Measurements from ENCODE around the gene HBEGF.

The HBEGF gene

DNA sequence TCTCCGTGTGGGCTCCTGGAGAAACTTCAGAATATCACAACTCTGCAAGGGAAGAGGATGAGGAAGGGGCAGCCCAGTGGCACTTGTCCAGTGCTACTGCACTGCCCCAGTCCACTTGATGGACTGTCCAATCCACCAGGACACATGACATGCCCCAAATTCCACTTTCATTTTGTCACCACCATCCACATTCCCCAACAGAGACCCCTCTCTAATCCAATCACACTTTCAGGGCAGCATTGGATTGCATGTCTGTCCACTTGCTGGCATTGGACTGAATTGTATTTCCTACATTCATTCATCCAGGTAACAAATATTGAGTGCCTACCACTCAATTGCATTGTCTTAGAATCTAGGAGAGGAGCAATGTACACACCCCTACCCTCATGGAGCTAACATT is 14.8 kb downstream of the HBEGF start:
- DNase-seq = no peak

DNA sequence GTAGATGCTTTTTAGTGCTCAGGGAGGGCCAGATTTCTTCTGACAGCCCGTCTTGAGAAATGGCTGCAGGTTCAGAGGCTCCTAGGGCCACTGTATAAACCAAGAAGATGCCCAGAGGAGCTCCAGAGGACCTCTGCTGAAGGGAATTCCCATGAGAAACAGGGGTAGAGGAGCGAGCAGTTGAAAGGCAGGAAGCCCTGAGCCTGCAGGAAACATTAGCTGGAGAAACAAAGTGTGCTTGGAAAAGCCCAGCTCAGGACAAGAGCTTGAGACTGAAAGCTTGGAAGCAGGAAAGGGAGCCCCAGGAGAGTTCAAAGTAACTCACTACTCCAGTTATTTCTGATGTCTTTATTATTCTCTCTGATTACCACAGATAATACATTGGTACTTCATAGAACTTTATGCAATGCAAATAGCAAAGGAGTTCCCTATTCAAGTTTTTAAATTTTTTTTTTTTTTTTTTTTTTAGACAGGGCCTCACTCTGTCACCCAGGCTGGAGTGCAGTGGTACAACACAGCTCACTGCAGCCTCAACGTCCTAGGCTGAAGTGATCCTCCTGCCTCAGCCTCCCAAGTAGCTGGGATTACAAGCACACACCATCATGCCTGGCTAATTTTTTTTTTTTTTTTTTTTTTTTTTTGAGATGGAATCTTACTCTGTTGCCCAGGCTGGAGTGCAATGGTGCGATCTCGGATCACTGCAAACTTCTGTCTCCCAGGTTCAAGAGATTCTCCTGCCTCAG is 16.5 kb downstream of the HBEGF start:
- no peak for DNase-seq

DNA sequence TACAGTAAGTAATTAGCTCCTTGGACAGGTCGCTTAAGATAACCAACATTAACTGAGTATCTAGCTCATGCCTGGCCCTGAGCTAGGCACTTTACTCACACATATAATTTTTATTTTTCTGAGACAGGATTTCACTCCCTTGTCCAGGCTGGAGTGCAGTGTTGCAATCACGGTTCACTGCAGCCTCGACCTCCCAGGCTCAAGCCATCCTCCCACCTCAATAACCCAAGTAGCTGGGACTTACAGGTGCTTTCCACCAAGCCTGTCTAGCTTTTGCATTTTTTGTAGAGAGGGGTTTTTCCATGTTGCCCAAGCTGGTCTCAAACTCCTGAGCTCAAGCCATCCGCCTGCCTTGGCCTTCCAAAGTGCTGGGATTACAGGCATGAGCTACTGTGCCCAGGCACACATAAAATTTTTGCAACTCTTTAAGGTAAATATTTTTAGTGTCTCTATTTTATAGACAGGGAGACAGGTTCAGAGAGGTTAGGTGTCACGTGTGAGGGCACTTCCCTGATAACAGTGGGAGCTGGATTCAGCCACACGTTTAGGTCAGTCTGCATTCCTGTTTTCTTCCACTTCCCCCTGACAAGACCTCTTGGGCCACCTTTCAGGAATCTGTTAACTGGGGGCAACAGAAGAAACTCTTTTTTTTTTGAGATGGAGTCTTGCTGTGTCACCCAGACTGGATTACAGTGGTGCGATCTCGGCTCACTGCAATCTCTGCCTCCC is 18.2 kb downstream of the HBEGF start:
- DNase-seq = no peak

GRCh38 chr5:140327589-140327988 is 18.8 kb downstream of the HBEGF start:
- DNase-seq = no peak

GRCh38 chr5:140325486-140325885 is 20.9 kb downstream of the HBEGF start:
- no peak for DNase-seq

DNA sequence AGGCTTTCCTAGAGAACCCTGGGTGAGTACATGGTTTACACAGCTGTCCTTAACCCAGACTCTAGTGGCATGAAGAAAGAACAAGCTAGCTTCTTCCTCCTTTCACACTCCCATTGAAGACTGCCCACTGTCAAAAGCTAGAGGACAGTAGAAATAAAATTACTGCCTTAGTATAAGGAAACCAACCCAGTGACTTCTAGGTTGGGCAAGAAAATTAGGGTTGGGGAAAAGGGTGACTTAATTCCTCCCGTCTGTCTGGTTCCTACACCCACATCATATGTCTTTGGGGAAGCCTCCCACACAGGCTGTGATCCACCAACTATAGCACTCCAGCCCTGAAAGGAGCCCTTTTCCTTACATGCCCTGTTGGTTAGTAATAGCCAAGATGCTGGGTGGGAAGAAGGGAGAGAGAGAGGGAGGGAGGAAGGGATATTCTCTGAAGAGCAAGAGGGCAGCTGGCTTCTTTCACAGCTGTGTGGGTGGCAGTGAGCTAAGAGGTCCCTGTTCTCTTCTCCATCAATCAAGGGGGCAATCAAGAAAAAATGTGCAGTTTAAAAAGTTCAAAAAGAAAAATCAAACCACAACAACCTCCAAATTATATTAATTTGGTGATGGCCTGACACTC is 21.7 kb downstream of the HBEGF start:
- DNase-seq = no peak

GRCh38 chr5:140324041-140324600 is 22.3 kb downstream of the HBEGF start:
- DNase-seq = no peak

GRCh38 chr5:140322751-140323731 is 23.4 kb downstream of the HBEGF start:
- DNase-seq = no peak

- DNase-seq = no peak
Observed at GRCh38 chr5:140321796-140322195, 24.6 kb downstream of the HBEGF start.

DNA sequence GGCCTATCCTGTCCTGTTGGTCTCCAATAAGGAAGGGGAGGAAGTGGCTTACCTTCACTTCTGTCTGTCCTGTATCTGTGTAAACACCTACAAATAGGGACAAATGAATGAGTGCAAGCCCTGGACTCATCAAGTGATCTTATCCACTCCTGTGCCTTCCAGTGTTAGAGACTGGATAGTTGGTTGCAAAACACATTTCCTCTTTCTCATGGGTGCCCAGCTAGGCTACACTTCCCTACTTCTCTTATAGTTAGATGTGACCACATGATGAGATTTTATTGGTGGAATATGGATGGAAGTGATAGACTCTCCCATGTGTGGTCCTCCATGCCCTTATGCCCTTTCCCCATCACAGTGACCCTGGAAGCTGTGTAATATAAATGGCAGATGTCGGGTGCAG is 26.6 kb downstream of the HBEGF start:
- no peak for DNase-seq

DNA sequence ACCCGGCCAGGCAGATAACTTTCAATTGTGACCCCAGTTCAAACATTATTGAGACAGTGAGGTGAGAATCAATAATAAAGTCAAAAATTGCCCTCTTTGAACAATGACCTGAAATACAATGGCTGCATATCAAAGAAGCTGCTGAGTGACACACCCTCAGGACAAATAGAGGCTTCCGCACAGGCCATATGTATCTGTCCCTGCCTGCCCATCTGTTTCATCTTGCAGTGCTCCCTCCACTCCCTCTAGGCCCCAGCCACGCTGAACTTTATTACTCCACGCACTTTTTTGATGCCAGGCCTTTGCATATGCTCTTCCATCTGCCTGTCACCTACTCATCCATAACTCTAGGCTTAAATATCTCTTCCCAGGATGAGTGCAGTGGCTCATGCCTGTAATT is 27.6 kb downstream of the HBEGF start:
- no peak for DNase-seq

GRCh38 chr5:140317859-140318258 is 28.5 kb downstream of the HBEGF start:
- no peak for DNase-seq

DNA sequence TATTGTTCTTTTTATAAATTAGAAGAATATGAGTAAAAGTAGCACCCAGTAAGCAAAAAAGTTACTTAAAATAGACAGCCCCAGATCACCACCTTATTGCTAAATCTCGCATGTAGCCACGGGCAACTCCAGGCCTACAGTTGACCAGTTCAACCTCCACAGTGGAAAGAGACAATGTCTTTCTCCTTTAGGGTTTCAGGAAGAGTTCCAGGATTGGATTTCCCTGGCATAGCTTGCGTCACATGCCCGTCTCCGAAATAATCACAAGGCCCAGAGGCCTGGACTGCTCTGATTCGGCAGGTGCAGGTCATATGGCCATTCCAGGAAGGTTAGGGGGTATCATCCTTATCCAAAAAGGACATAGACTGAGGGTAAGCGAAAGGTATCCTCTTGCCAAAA is 33.6 kb downstream of the HBEGF start:
- DNase-seq = no peak

DNA sequence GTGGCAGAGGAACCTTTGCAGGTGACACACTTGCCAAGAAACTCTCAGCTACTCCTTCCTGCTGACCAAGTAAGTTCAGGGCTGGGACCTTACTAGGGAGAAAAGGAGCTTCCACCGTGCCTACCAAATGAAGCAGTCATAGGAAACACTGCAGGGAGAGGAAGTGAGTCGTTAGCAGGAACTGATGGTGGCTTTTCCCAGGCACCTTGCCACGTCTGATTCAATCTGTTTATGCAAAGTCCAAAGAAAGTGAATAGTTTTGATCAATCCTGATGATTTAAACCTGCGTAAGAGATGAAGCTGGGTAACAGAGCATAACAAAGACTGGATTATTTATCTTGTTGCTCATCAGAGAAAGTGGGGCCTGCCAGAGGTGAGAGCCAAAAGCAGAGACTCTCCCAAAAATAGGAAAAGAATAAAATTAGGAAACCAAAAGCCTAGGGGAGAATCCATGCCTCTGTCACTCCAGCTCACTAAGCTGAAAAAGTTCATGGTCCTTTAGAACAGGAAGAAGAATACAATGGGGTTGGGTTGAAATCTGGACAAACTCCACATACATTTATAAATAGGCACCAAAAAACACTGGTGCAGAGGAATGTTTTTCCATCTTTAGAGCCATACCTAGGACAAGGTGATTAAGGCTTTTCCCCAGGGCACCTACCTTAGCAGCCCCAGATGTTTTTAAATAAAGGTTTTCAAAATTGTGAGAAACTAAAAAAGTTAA is 34.2 kb downstream of the HBEGF start:
- DNase-seq = no peak

- DNase-seq = no peak
Observed at GRCh38 chr5:140311011-140311467, 35.4 kb downstream of the HBEGF start.

DNA sequence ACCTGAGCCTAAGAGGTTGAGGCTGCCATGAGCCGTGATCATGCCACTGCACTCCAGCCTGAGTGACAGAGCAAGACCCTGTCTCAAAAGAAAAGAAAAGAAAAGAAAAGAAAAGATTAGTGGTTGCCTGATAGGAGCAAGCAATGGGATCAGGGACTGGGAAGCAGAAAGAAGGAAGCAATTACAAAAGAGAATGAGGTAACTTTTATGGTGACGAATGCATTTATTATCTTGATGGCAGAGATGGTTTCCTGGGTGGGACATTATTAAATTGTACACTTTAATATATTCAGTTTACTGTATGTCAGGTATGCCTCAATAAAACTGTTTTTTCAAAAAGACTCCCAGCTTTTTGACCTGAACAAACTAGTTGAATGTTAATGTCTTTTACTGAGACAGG is 36.0 kb downstream of the HBEGF start:
- DNase-seq = no peak

- DNase-seq = no peak
Observed at GRCh38 chr5:140309706-140310249, 36.6 kb downstream of the HBEGF start.

DNA sequence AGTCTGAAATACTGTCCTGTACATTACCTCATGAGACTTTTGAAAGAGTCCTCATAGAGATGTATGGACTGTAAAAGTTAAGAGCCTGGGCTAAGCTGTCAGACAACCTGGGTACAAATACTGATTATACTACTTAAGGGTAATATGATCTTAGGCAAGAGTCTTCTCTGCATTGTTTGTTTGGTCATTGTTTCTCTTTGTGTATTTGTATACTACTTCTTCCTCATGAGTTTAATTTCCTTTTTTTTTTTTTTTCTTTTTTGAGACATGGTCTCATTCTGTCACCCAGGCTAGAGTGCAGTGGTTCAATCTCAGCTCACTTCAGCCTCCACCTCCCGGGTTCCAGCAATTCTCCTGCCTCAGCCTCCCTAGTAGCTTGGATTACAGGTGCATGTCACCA is 40.9 kb downstream of the HBEGF start:
- no peak for DNase-seq

DNA sequence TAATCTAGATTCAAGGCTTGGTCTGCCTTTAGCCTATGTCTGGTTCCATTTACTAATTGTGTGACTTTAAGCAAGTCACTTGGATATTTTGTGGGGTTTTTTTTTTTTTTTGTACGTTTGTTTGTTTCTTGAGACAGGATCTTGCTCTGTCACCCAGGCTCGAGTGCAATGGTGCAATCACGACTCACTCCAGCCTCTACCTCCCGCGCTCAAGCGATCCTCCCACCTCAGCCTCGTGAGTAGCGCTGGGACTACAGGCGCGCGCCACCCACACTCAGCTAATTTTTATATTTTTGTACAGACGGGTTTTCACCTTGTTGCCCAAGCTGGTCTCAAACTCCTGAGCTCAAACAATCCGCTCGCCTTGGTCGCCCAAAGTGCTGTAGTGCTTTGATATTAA is 42.4 kb downstream of the HBEGF start:
- no peak for DNase-seq

- DNase-seq = peak; percentile 78
Observed at GRCh38 chr5:140302786-140303639, 43.4 kb downstream of the HBEGF start, which contains the start of gene PFDN1. Gene PFDN1, minus strand, starts transcription at chr5:140303101. Its CDS starts 28 bp downstream, at chr5:140303073.

All from DMS79 (cell line).